AG04449 (cell line): ENCODE data around the gene CFAP298.

ENCODE experiments used
- CTCF ChIA-PET: fragments of 350-600 bp; formaldehyde crosslinking; extraction: SDS; loops from one replicate; lab custom pipeline; 2021; ENCODE audit warnings: antibody characterized with exemption; lab: Yijun Ruan, JAX
- POLR2A ChIA-PET: fragments of 400-600, 350-600 bp; formaldehyde crosslinking; extraction: SDS; loops from one replicate; lab custom pipeline; 2020; ENCODE audit warnings: antibody characterized with exemption, inconsistent platforms; lab: Yijun Ruan, JAX
- DNase-seq: peaks from one replicate; pipeline ENCODE4 v3.0.0-alpha.2; 2010; ENCODE audit warnings: low read depth, low spot score
- H3K4me3 ChIP-seq: 2 replicates; pipeline ENCODE4 v1.5.1; 2011; ENCODE audit warnings: low read depth, mild to moderate bottlenecking, control low read depth, low read length
- TF ChIP-seq, protein P1 (sequence below): IDR thresholded peaks from one replicate; pipeline ENCODE4 v1.5.1; 2011; ENCODE audit warnings: mild to moderate bottlenecking, moderate library complexity, low read length, control low read depth, inconsistent platforms; ENCODE audit not compliant: insufficient read depth; ENCODE audit errors: missing control alignments

Gene CFAP298

DNA sequence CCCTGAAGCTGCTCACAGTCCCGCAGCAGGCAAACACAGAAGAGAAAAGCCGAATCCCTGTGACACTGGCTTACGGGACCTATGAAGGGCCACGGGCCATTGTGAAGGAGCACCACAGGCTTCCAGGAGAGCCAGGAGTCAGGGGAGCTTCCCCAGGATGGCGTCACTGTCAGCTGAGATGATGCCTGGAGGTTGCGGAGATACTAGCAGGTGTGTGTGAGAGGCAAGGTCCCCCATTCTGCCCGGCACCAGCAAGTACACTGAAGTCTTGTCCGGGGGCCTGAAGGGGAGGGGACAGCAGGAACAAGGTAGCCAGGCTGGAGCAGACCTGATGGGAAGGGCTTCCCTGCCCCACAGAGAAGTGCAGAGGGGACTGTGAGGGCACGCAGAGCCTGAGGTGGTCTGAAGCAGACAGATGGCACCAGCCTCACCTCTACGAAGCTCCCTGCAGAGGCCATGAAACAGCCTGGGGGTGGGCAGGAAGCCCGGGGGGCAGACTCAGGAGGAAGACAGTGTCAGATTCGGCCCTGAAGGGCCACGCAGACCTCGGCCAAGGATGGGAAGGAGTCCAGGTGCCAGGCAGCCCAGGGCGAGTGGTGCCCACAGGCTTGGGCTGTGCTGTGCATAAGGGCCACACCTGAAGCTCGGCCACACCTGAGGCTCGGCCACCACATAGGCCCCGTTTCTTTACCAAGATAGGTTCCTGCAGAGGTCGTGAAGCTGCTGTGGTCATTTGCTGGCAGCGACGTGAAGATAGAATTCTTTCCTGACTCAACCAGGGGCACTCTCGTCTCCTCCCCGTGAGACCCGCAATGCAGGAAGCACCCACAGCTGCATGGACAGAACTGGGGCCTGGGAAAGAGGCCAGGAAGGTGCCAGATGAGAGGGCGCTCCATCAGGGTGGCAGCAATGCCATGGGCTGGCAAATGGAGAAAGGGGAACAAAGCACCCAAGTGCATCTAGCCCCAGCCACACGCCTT, 36.9 kb downstream of the CFAP298 start:
- no peak overlapping the region for H3K4me3 ChIP-seq
- CTCF ChIA-PET, result interaction anchor here (0.9 to 17.5 kb wide), 3 partner anchors 12 to 168 kb away, joined by 3 to 218 read pairs (median 12); partner anchors contain the start of gene EVA1C
- DNase-seq, result no peak
- POLR2A ChIA-PET, result no interaction called here
- TF ChIP-seq, protein P1, sequence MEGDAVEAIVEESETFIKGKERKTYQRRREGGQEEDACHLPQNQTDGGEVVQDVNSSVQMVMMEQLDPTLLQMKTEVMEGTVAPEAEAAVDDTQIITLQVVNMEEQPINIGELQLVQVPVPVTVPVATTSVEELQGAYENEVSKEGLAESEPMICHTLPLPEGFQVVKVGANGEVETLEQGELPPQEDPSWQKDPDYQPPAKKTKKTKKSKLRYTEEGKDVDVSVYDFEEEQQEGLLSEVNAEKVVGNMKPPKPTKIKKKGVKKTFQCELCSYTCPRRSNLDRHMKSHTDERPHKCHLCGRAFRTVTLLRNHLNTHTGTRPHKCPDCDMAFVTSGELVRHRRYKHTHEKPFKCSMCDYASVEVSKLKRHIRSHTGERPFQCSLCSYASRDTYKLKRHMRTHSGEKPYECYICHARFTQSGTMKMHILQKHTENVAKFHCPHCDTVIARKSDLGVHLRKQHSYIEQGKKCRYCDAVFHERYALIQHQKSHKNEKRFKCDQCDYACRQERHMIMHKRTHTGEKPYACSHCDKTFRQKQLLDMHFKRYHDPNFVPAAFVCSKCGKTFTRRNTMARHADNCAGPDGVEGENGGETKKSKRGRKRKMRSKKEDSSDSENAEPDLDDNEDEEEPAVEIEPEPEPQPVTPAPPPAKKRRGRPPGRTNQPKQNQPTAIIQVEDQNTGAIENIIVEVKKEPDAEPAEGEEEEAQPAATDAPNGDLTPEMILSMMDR, result no peak

DNA sequence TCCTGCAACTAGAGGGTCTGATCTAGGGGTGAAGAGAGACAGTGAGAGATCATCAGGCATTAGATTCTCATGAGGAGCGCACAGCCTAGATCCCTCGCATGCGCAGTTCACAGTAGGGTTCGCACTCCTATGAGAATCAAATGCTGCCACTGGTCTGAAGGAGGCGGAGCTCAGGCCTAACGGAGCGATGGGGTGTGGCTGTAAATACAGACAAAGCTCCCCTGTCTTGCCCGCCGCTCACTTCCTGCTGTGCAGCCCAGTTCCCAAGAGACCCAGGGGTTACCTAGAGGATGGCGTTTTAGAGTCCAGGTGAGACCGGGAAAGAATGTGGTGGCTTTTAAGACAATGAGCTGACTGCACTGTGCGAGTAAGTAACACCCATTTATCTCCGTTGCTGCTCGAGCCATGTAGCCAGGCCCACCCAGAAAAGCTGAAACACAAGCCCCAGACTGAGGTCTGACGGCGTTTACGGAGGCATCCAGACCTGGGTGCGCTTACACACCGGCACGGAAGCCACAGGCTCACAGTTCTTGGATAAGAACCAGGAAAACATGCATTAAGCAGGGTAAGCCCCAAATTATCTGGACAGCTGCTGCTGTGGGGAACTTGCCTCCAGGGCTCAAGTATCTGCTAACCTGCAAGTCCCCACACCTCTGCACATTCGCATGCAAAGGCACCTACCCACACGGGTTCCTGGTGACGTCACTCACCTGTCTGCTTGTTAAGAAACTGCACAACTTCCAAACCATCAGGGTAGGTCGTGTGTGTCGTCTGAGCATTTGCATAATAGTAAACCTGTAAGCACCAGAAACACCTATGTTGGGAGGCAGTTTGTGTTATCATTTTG, 39.4 kb downstream of the CFAP298 start:
- no peak overlapping the region for H3K4me3 ChIP-seq
- TF ChIP-seq, protein P1, result no peak
- DNase-seq, result no peak
- ChIA-PET CTCF (interaction anchor here (4.7 to 17.5 kb wide), 3 partner anchors 17 to 165 kb away, joined by 34 to 218 read pairs (median 53); partner anchors contain the start of gene EVA1C), POLR2A (no interaction called here)

DNA sequence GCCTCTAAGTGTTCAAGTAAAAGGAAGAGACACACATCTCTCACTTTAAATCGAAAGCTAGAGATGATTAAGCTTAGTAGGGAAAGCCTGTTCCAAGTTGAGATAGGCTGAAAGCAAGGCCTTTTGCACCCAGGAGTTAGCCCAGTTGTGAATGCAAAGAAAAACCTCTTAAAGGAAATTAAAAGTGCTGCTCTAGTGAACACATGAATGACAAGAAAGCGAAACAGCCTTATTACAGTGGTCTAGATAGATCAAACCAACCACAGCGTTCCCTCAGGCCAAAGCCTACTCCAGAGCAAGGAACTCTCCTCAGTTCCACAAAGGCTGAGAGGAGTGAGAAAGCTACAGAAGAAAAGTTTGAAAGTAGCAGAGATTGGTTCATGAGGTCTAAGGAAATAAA, 41.7 kb downstream of the CFAP298 start:
- no peak overlapping the region for H3K4me3 ChIP-seq
- TF ChIP-seq, protein P1, result no peak
- POLR2A ChIA-PET, result no interaction called here
- CTCF ChIA-PET, result interaction anchor here (0.8 to 17.5 kb wide), 16 partner anchors 8 to 244 kb away, joined by 3 to 218 read pairs (median 4); partner anchors contain the start of genes EVA1C and URB1
- DNase-seq, result no peak

DNA sequence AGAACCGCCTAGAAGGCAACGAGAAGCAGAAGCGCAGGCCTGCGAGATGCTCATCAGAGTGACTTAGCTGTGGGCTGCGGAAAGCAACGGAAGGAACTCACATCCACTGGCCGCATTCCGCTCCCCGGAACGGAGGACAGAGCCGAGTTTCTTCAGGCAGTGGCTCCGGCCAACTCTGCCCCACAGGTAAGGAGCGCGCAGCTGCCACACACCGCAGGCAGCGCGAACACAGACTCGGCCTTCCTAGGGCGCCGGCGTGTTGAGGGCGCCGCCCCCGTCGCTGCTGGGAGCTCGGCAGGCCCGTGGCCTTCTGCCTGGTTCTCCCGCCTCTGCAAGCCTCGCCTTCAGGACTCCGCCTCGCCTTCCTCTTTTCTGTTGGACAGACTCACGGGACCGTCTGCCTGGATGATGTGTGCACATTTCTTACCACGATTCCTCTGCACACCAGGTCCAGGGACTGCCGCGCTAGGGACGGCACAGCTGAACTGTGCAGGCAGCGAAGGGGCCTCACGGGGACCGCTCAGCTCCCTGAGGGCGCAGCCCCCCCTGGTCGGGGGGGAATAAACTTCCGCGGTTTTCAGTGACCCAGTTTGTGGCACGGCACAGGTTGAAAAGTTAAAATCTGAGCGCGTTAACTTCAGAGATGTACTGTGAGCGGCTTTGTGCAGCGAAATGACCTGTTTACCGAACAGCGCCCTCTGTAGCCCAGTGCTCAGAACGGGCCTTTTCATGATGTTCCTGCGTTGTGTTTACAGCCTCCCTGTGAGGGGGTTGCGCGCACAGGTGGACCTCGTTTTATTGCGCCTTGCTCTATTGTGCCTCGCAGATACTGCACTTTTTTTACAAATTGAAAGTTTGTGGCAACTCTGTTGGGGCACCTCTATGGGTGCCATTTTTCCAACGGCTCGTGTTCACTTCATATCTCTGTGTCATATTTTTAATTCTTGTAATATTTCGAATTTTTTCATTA, 42.6 kb downstream of the CFAP298 start:
- TF ChIP-seq, protein P1, result peak; percentile 86

DNA sequence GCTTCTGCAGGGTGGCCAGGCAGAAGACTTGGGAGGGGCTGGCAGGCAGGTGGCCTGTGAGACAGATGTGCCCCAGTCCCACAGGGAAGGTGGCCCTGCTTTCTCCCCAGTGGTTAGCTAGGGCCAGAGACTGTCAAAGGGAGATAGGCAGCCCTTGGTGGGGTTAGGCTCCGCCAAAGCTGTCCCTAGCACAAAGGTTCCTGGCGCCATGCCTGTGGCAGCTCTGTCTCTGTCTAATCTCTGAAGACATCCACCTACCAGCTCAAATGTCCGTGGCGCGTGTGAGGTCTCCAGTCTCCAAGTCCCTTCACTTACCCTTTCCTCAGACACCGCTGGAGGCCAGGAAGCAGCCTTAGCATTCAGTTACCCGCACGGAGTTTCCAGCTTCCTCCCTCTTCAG, 44.6 kb downstream of the CFAP298 start:
- H3K4me3 ChIP-seq, result no peak overlapping the region
- DNase-seq, result no peak
- ChIA-PET CTCF (interaction anchor here (1.2 to 17.5 kb wide), 5 partner anchors 11 to 184 kb away, joined by 3 to 218 read pairs (median 5); partner anchors contain the start of genes EVA1C and URB1), POLR2A (no interaction called here)
- TF ChIP-seq, protein P1, result no peak

More for the DNA sequence above, 42.6 kb downstream of the CFAP298 start:
- H3K4me3 ChIP-seq, result peak overlapping the region; percentile 66
- CTCF ChIA-PET, result interaction anchor here (0.6 to 17.5 kb wide), 34 partner anchors 9 to 245 kb away, joined by 3 to 218 read pairs (median 4); partner anchors contain the start of genes EVA1C, TCP10L and URB1
- POLR2A ChIA-PET, result no interaction called here
- no peak for DNase-seq
